Activated CD8-positive, alpha-beta memory T cell treated with anti-CD3 and anti-CD28 coated beads for 36 hours (primary cell): Measurements from ENCODE around the gene MUC4. TPM values are rescaled to one million over a fixed set of nuclear protein-coding genes. Genes with fewer than 3 reads are reported as not detected.
"Not testable (repeated sequence)": the region's sequence is repeated elsewhere in the genome, so short reads cannot be mapped to it uniquely, and the experiment has no call there.

Experiments
- CTCF ChIA-PET: fragments of 350-600 bp; sonication (Branson Sonifier 250); formaldehyde crosslinking; loops from one replicate; lab custom pipeline; 2021; ENCODE audit warnings: antibody characterized with exemption; lab: Charles Lee
- POLR2A ChIA-PET: fragments of 350-600 bp; sonication (Branson Sonifier 250); formaldehyde crosslinking; loops from one replicate; lab custom pipeline; 2021; ENCODE audit warnings: antibody characterized with exemption; lab: Charles Lee
- total RNA-seq, 2 experiments: library from RNA; stranded (reverse); gene quantifications; one replicate each; pipeline ENCODE4 v1.2.3, GENCODE V29; 2021

Gene MUC4
- total RNA-seq, 2 experiments from 2014 or later, result 0.13 to 0.32 TPM

DNA sequence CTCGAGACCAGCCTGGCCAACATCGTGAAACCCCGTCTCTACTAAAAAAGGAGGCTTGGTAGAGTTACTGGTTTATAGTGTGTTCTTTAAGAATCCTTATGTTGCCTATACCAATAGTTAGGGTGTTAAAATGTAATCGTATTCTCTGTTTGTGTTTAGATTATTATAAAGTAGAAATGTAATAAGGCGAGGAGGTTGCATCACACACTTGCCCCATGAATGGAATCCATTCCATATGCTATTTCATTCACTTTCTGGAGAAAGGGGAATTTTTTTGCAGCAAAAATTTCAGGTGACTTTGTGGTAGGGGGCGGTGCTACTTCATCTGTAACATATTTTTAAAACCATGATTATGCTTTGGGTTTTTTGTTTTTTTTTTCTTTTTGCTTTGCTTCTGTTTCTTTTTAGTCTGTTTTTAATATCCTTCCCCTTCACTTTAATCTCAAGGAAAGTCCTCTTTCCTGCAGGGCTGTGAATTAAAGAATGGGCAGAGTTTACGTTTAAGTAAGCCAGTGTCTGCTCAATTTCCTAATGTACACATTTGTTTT is 33.0 kb upstream of the MUC4 start:
- CTCF ChIA-PET, result no interaction called here

DNA sequence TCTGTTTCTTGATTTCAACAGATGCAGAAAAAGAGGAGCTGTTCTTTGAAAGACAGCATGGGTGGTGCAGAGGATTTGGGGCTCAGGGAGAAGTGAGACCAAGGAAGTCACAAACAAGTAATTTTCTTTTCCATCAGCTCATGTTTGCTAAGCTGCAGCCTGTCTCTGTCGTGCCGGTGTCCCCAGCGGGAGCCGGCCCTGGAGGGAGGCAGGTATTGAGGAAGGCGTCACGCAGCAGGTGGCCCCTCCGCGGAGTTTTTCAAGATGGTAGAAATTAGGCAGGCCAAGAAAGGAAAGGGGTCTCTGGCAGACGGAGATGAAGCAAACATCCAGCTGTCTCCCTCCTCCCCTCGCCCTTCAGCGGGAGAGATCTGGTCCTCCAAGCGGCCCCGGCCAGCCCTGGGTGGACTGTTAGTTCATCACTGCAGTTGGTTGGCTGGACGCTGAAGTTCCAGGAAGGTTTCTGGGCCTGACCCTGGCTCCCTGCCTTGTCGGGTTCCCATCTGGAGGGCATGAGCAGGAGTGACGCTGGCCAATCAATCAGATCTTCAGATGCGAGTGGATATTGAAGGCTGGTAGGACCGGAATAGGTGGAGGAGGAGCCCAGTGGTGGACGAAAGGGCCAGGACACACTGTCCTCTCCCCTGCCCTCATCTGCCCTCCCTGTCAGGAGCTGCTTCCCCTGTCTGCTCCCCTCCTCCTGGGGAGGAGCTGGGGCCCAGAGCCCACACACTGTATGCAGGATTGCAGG is 27.7 kb upstream of the MUC4 start:
- CTCF ChIA-PET, result no interaction called here

More for the DNA sequence above, 33.0 kb upstream of the MUC4 start:
- POLR2A ChIA-PET, result no interaction called here

GRCh38 chr3:195838714-195839113 is 27.0 kb upstream of the MUC4 start:
- ChIA-PET CTCF (no interaction called here), POLR2A (no interaction called here)

More for the DNA sequence above, 27.7 kb upstream of the MUC4 start:
- POLR2A ChIA-PET, result no interaction called here

- ChIA-PET POLR2A (no interaction called here), CTCF (interaction anchor here (1.2 kb wide), 1 partner anchor 14 kb away, joined by 3 read pairs; no protein-coding TSS in a partner anchor)
Measured at GRCh38 chr3:195836476-195837135, 24.9 kb upstream of the MUC4 start.

GRCh38 chr3:195835791-195836190 is 24.1 kb upstream of the MUC4 start:
- POLR2A ChIA-PET, result no interaction called here
- CTCF ChIA-PET, result interaction anchor here (0.9 to 1.2 kb wide), 2 partner anchors 15 kb away, joined by 3 read pairs; no protein-coding TSS in a partner anchor

GRCh38 chr3:195834675-195835583 is 23.2 kb upstream of the MUC4 start:
- POLR2A ChIA-PET, result no interaction called here
- CTCF ChIA-PET, result interaction anchor here (0.9 to 1.8 kb wide), 3 partner anchors 15 to 16 kb away, joined by 3 to 9 read pairs (median 3); no protein-coding TSS in a partner anchor

DNA sequence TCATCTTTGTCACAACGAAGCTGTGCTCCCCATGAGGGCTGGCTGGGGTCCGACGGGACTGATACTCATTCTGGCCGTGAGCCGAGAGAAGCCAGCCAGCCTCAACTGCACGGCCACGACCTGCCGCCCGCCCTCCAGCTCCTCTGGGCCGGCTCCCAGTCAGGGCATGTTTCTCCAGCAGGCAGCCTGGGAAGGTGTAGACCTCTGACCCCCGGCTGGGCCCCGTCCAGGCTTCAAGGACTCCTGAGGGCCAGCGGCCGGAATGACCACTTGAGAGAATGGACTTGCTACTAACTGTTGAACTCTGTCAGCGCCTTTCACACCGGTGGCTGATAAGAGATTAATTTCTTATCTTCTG is 18.1 kb upstream of the MUC4 start:
- ChIA-PET CTCF (no interaction called here), POLR2A (no interaction called here)

DNA sequence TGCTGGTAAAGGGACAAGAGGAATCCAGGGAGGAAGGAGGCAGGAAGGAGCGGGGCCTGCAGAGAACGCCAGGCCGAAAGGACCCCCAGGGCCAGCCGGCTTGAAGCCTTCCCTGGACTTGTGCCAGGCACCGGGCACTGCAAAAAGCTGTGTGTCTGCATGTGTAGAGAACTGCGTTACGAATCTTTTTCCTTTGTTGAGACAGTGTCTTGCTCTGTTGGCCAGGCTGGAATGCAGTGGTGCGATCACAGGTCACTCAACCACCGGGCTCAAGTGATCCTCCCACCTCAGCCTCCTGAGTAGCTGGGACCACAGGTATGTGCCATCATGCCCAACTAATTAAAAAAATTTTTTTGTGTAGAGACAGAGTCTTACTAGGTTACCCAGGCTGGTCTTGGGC is 17.0 kb upstream of the MUC4 start:
- CTCF ChIA-PET, result interaction anchor here (1.1 kb wide), 1 partner anchor 21 kb away, joined by 3 read pairs; no protein-coding TSS in a partner anchor
- POLR2A ChIA-PET, result no interaction called here

- ChIA-PET POLR2A (no interaction called here), CTCF (no interaction called here)
Measured at GRCh38 chr3:195825857-195826804, 14.4 kb upstream of the MUC4 start.

- CTCF ChIA-PET, result no interaction called here
- POLR2A ChIA-PET, result no interaction called here
Measured at GRCh38 chr3:195825191-195825588, 13.5 kb upstream of the MUC4 start.

DNA sequence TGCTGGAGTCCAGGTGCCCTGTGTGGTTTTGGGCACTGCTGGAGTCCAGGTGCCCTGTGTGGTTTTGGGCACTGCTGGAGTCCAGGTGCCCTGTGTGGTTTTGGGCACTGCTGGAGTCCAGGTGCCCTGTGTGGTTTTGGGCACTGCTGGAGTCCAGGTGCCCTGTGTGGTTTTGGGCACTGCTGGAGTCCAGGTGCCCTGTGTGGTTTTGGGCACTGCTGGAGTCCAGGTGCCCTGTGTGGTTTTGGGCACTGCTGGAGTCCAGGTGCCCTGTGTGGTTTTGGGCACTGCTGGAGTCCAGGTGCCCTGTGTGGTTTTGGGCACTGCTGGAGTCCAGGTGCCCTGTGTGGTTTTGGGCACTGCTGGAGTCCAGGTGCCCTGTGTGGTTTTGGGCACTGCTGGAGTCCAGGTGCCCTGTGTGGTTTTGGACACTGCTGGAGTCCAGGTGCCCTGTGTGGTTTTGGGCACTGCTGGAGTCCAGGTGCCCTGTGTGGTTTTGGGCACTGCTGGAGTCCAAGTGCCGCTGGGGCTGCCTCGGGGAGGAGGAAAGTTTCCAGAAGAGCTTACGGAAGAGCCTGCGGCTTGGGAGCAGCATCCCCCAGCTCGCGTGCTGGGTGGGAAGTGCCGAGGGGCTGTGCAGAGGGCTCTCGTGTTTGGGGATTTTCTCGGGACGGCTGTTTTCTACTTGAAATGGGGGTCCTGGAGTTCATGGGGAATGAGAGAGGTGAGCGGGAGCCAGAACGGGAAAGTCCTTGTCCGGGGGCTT is 12.9 kb upstream of the MUC4 start:
- POLR2A ChIA-PET, result not testable (repeated sequence)

DNA sequence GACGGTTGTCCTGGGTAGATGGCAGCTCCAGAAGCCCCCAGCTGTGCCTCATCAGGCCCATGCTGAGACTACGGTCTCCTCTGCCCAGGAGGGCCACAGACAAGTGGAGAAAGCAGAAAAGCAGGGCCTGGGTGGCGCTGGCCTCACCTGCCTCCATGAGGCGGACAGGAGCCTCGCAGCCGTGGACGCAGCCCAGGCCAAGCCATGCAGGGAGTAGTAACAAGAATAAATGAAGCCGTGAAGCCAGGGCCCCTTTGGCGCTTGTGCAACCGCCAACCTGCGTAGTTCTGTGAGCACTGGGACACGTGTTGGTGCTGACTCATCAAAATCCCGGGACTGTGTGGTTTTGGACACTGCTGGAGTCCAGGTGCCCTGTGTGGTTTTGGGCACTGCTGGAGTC is 12.3 kb upstream of the MUC4 start:
- CTCF ChIA-PET, result no interaction called here
- POLR2A ChIA-PET, result no interaction called here

More for the DNA sequence above, 12.9 kb upstream of the MUC4 start:
- CTCF ChIA-PET, result not testable (repeated sequence)

- CTCF ChIA-PET, result no interaction called here
- POLR2A ChIA-PET, result no interaction called here
Measured at GRCh38 chr3:195823280-195823679, 11.6 kb upstream of the MUC4 start.

DNA sequence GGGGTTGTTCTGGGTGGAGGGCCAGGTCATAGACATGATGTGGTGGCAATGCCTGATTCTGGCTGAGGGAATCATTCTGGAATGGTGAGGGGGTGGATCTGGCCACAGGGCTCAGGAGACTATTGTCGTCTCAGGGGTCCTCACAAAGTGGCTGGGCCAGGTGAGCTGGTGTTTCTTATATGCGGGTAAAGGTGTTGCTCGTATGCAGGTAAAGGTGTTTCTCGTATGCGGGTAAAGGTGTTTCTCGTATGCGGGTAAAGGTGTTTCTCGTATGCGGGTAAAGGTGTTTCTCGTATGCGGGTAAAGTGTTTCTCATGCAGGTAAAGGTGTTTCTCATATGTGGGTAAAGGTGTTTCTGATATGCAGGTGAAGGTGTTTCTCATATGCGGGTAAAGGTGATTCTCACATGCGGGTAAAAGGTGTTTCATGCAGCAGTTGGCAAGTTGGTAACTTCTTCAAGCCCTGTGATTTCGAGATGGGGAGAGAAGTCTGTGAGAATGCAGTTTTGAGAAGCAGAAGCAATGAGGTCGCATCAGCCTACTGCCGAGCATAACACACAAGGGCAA is 10.5 kb upstream of the MUC4 start:
- CTCF ChIA-PET, result no interaction called here

DNA sequence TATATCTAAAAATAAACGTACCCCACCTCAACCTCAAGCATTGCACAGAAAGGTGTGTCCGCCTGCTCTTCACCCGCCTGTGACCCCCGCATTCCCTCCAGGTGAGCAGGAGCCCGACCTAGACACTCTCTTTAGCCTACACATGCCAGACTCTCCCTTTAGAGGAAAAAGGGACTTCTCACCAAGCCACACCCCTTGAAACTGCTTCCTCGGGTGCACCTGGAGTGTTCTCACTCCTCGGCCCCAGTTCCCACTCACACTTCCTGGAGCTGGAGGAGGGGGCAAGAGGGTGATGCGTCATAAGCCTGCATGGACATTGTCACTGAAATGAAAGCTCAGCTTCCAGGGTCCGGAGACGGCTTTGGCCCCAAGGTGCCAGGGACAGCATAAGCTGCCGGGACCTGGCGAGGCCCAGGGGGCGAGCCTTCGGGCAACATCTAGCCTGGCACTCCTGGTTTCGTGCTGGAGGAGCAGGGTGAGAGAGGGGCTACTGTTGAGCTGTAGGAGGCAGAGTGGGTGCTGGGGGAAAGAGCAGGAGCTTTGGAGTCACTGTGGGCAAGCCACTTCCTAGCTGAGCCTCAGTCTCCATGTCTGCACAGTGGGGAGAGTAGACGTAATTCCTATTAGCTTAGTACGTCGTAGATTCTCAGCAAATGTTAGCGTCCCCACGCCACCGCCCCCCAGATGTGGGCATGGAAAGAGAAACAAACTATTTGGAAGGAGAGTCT is 9.8 kb upstream of the MUC4 start:
- POLR2A ChIA-PET, result no interaction called here
- CTCF ChIA-PET, result no interaction called here

More for the DNA sequence above, 10.5 kb upstream of the MUC4 start:
- POLR2A ChIA-PET, result no interaction called here

DNA sequence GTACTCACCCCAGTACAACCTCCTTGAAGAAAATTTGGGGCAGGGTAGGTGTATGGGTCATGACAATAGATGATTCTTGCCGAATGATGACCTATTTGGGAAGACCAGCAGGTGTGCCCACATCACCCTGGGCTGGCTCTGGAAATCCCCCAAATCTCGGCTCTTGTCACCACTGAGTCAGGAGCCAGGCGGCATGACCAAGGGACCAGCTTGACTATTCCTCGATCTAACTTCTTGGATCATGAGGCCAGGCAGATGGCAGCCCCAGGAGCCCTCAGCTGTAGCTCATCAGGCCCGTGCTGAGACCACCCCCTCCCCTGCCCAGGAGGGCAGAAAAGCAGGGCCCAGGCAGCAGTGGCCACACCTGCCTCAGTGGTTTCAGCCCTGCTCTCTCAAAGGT is 9.2 kb upstream of the MUC4 start:
- CTCF ChIA-PET, result no interaction called here
- POLR2A ChIA-PET, result no interaction called here

DNA sequence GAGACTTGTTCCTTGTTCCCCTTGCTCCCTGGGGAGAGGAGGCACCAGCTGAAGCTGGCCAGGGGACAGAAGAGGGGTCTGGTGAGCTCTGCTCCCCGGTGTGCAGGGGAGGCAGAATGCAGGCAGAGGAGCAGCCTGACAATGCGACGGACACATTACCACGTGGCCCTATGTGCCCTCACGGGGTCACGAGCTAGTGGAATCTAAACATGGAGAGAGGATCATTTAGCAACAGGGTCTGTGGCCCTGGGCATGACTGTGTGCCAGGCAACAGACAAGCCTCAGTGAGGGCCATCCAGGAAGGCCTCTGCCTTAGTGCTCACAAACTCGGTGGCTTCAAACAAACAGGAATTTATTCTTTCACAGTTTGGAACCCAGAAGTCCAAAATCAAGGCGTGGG is 8.5 kb upstream of the MUC4 start:
- CTCF ChIA-PET, result no interaction called here
- POLR2A ChIA-PET, result no interaction called here
